ENCODE data around the gene AKR7A3.

- no peak for TF ChIP-seq CTCF (IDR thresholded peaks at IDR 0.05; ENCODE audit: low read depth, low read length, poor library complexity, severe bottlenecking)
- TF ChIP-seq EZH2phosphoT487 (IDR thresholded peaks at IDR 0.05; ENCODE audit: borderline replicate concordance, low read length) = no peak
Measured at GRCh38 chr1:19287436-19288185, 959 bp downstream of the AKR7A3 start.

Measured in DOHH2 (cell line).